ENCODE data around the gene FOXK1. TPM values are rescaled to one million over a fixed set of nuclear protein-coding genes. Genes with fewer than 3 reads are reported as not detected.

FOXK1 gene
- total and polyA plus RNA-seq, 2 of the 13 experiments (the other 11 are each of a cell fraction or from before 2014, with no cell fraction given) = 4.6 to 8.8 TPM

GRCh38 chr7:4683884-4684565, 1.9 kb downstream of the FOXK1 start (continued):
- peak; percentile 26; the same call in 1 of the 2 replicates for TF ChIP-seq TBX2 (CRISPR knock-in tag; IDR thresholded peaks at IDR 0.05; ENCODE audit: borderline replicate concordance)
- no peak for TF ChIP-seq ZNF850 (CRISPR knock-in tag; conservative IDR thresholded peaks at IDR 0.05)
- TF ChIP-seq EED (CRISPR knock-in tag; IDR thresholded peaks at IDR 0.05) = no peak
- TF ChIP-seq ZFP36L1 (CRISPR knock-in tag; IDR thresholded peaks at IDR 0.05) = no peak
- no peak for TF ChIP-seq RAD51 (IDR thresholded peaks at IDR 0.05; ENCODE audit: borderline replicate concordance)
- TF ChIP-seq KLF13 (CRISPR knock-in tag; IDR thresholded peaks at IDR 0.05) = no peak
- TF ChIP-seq ETS1 (CRISPR knock-in tag; IDR thresholded peaks at IDR 0.05) = no peak
- TF ChIP-seq ZFP91 (CRISPR knock-in tag; IDR thresholded peaks at IDR 0.05; ENCODE audit: borderline replicate concordance) = no peak
- TF ChIP-seq ZBTB21 (CRISPR knock-in tag; IDR thresholded peaks at IDR 0.05) = no peak
- no peak for TF ChIP-seq TARDBP (CRISPR knock-in tag; IDR thresholded peaks at IDR 0.05)
- no peak for TF ChIP-seq LRRFIP1 (CRISPR knock-in tag; conservative IDR thresholded peaks at IDR 0.05)
- peak; percentile 14; the same call in 1 of the 2 replicates for TF ChIP-seq UBTF (CRISPR knock-in tag; IDR thresholded peaks at IDR 0.05)
- 0 out of 2 replicates have a peak, but pooled peaks have one; percentile 43 for TF ChIP-seq CAMTA2 (CRISPR knock-in tag; IDR thresholded peaks at IDR 0.05; ENCODE audit: borderline replicate concordance)
- TF ChIP-seq HIVEP1 (CRISPR knock-in tag; IDR thresholded peaks at IDR 0.05) = 0 out of 2 replicates have a peak, but pooled peaks have one; percentile 1
- no peak for TF ChIP-seq AFF4 (CRISPR knock-in tag; IDR thresholded peaks at IDR 0.05)

Measured in HepG2 (cell line).